GM12878 (cell line): ENCODE results near the gene NCAPD2. TPM values are rescaled to one million over a fixed set of nuclear protein-coding genes. Genes with fewer than 3 reads are reported as not detected.

Experiments
- ATAC-seq: fragments of 200-7000 bp; cut with Tn5 transposase; 3 replicates; pipeline ENCODE4 v1.9.1; 2020; ENCODE audit warnings: mild to moderate bottlenecking, moderate library complexity
- BruUV-seq: library from RNA; stranded (reverse); fragments of 400-500 nt; replicated peaks from 2 replicates; lab custom pipeline; 2021; lab: Mats Ljungman, UMichigan
- CTCF ChIA-PET: fragments of 300-600 bp; sonication (Branson Sonifier 250); formaldehyde crosslinking; extraction: SDS; loops from one replicate; lab custom pipeline; 2021; ENCODE audit warnings: inconsistent platforms; lab: Yijun Ruan, JAX
- POLR2A ChIA-PET: fragments of 350-600 bp; formaldehyde crosslinking; extraction: SDS; loops from one replicate; lab custom pipeline; 2021; ENCODE audit warnings: inconsistent platforms; lab: Charles Lee
- RAD21 ChIA-PET: fragments of 300-600 bp; sonication (Branson Sonifier 250); formaldehyde crosslinking; loops from one replicate; lab custom pipeline; 2023; ENCODE audit warnings: antibody characterized with exemption; ENCODE audit not compliant: unreplicated experiment; lab: Charles Lee
- SMC1A ChIA-PET: fragments of 300-600 bp; sonication (Branson Sonifier 250); formaldehyde crosslinking; loops from one replicate; lab custom pipeline; 2023; ENCODE audit not compliant: unreplicated experiment, uncharacterized antibody; lab: Charles Lee
- DNase-seq: peaks from one replicate; pipeline ENCODE4 v3.0.0-alpha.2; 2011; ENCODE audit warnings: low read depth, low spot score
- FAIRE-seq: peaks from 3 replicates; lab custom pipeline; 2011; peaks lifted over from hg19 to GRCh38; lab: Jason Lieb, UNC
- H2AFZ ChIP-seq: 2 replicates; pipeline ENCODE4 v1.6.0; 2011; ENCODE audit warnings: low read depth, low read length, control low read depth; ENCODE audit not compliant: control insufficient read depth
- H3K27ac ChIP-seq: 2 replicates; pipeline ENCODE4 v1.5.1; 2011; ENCODE audit warnings: control low read depth; ENCODE audit not compliant: control insufficient read depth, insufficient read depth
- H3K27me3 ChIP-seq, 2 experiments: replicated peaks in 1 of 2; 2 replicates each; pipeline versions ENCODE4 v1.6.0 to v1.6.1; 2011; ENCODE audit warnings: low read length in 1 of 2; ENCODE audit not compliant: control insufficient read depth in 2 of 2, insufficient read depth in 2 of 2
- H3K36me3 ChIP-seq, 2 experiments: 2 replicates each; pipeline ENCODE4 v1.5.1; 2011; ENCODE audit warnings: low read length in 1 of 2; ENCODE audit not compliant: control insufficient read depth in 2 of 2, insufficient read depth in 2 of 2
- H3K4me1 ChIP-seq: 2 replicates; pipeline ENCODE4 v1.6.1; 2011; ENCODE audit warnings: mild to moderate bottlenecking, low read length, moderate library complexity, mixed read lengths; ENCODE audit not compliant: control insufficient read depth, insufficient read depth
- H3K4me2 ChIP-seq: 2 replicates; pipeline ENCODE4 v1.6.0; 2011; ENCODE audit warnings: control low read depth; ENCODE audit not compliant: control insufficient read depth, insufficient read depth
- H3K4me3 ChIP-seq: fragments of 200-600 bp; sonication (generic); 2 replicates; pipeline ENCODE4 v1.5.1; 2016
- H3K79me2 ChIP-seq: 2 replicates; pipeline ENCODE4 v1.6.0; 2011; ENCODE audit warnings: low read length; ENCODE audit not compliant: control insufficient read depth, insufficient read depth
- H3K9ac ChIP-seq: 2 replicates; pipeline ENCODE4 v1.8.0; 2011; ENCODE audit warnings: low read length, control low read depth, mixed read lengths; ENCODE audit not compliant: control insufficient read depth, insufficient read depth
- H3K9me3 ChIP-seq: replicated peaks from 3 replicates; pipeline ENCODE4 v1.5.1; 2011; ENCODE audit warnings: mild to moderate bottlenecking, low read length; ENCODE audit not compliant: control insufficient read depth, insufficient read depth
- H4K20me1 ChIP-seq: 2 replicates; pipeline ENCODE4 v1.6.0; 2011; ENCODE audit not compliant: control insufficient read depth, insufficient read depth
- HDGF ChIP-seq: fragments of 450-650 bp; IDR thresholded peaks from 2 replicates; pipeline ENCODE4 v1.6.1; 2016; ENCODE audit warnings: antibody characterized with exemption
- WGBS: methylation state at CpG from one replicate; pipeline ENCODE4 v1.1.6; 2016; ENCODE audit warnings: low lambda C conversion rate; ENCODE audit not compliant: insufficient replicate concordance, insufficient coverage; ENCODE audit errors: missing lambda C conversion rate; 5-methylcytosine and 5-hydroxymethylcytosine counted together
- in situ Hi-C: fragments of 300-500 bp; cut with MboI; formaldehyde crosslinking; loops from 9 replicates; pipeline ENCODE4 v1.14.3; 2018; ENCODE audit warnings: mixed read lengths
- intact Hi-C: fragments of 100-400 bp; cut with micrococcal nuclease; formaldehyde crosslinking; loops from one replicate; pipeline ENCODE4 v1.14.2; 2022; ENCODE audit not compliant: unreplicated experiment
- polyA plus RNA-seq, 11 experiments: library from polyadenylated mRNA; depleted of rRNA in 4 of 11; unstranded in 6 of 11; stranded (reverse) in 5 of 11; fragments of >200 nt; fragmentation: Nextera tagmentation in 4 of 11; fragmentation: Illumina TruSeq in 1 of 11; extraction: Ambion mirVana in 4 of 11; extraction: Trizol in 1 of 11; gene quantifications; 1 replicate in 1 of 11; 2 replicates in 10 of 11; pipeline versions ENCODE4 v1.2.1 to v1.2.3, GENCODE V29; 2011 to 2016; ENCODE audit warnings: inconsistent platforms in 2 of 11, missing spikeins in 2 of 11, low read depth in 1 of 11
- total RNA-seq, 4 experiments: library from RNA; depleted of rRNA in 3 of 4; stranded (reverse); fragments of >200 nt in 3 of 4; fragmentation: Illumina TruSeq in 1 of 4; extraction: Trizol in 1 of 4; gene quantifications; 2 replicates each; pipeline versions ENCODE4 v1.2.1 to v1.2.3, GENCODE V29; 2013 to 2021
- TF ChIP-seq, protein P1 (sequence below): fragments of 450-650 bp; IDR thresholded peaks from 2 replicates; pipeline ENCODE4 v1.6.1; 2017; ENCODE audit warnings: mild to moderate bottlenecking, moderate library complexity
- TF ChIP-seq, protein P2 (sequence below): IDR thresholded peaks from 2 replicates; pipeline ENCODE4 v1.6.1; 2011; ENCODE audit warnings: mild to moderate bottlenecking, low read depth, low read length, moderate library complexity; ENCODE audit not compliant: insufficient replicate concordance

Gene NCAPD2
- total and polyA plus RNA-seq, 10 of the 15 experiments (the other 5 are each of a cell fraction or from before 2014, with no cell fraction given) = 24.2 to 160 (median 110) TPM

DNA sequence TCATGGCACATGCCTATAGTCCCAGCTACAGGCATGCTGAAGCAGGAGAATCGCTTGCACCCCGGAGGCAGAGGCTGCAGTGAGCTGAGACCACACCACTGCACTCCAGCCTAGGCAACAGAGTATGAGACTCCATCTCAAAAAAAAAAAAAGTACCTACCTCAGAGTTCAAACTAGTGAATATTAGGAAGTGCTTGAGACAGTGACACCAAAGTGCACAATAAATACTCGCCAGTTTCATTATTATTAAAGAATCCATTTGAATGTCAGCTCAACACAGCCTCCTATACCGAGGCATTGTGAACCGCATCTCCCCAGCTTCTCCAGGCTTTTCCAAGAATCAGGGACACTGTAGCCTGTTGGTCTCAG, 45.4 kb downstream of the NCAPD2 start:
- Histone ChIP-seq H3K9me3 (no peaks in the 10 kb centered on the region), H3K79me2 (peaks cover 42% of the 10 kb centered on the region), H2AFZ (no peak overlapping the region), H3K27ac (no peak overlapping the region), H3K36me3 (peaks cover 24 to 30% of the 10 kb centered on the region in 2 experiments; a peak in 3 of 4 replicates), H3K4me1 (peaks cover 26% of the 10 kb centered on the region), H3K4me3 (no peak overlapping the region), H3K9ac (no peak overlapping the region), H3K27me3 (no peaks in the 10 kb centered on the region), H3K4me2 (peak overlapping the region; percentile 12; the same call in 1 of the 2 replicates), H4K20me1 (peaks cover 24% of the 10 kb centered on the region)
- peak; percentile 0; the same call in 1 of the 3 replicates for ATAC-seq
- intact Hi-C loops (loop anchor here (1.0 to 5.0 kb wide), 2 partner anchors 72 to 116 kb away; no protein-coding TSS in a partner anchor), in situ Hi-C loops (no loop called here)
- ChIA-PET SMC1A (interaction anchor here (0.6 to 7.9 kb wide), 18 partner anchors 13 to 216 kb away, joined by 3 to 83 read pairs (median 4); partner anchors contain the start of genes TAPBPL and VAMP1), CTCF (interaction anchor here (0.6 to 7.7 kb wide), 33 partner anchors 8 to 1390 kb away, joined by 3 to 91 read pairs (median 5); partner anchors contain the start of genes IFFO1, MRPL51, NOP2 and TAPBPL), POLR2A (interaction anchor here (0.8 to 4.3 kb wide), 9 partner anchors 10 to 114 kb away, joined by 3 to 19 read pairs (median 4); partner anchors contain the start of genes MRPL51, TAPBPL and VAMP1), RAD21 (interaction anchor here (0.7 to 6.9 kb wide), 15 partner anchors 14 to 253 kb away, joined by 3 to 67 read pairs (median 7); partner anchors contain the start of genes MLF2, TAPBPL, VAMP1 and ZNF384)
- DNase-seq = no peak
- no TSS peak for BruUV-seq
- TF ChIP-seq, protein P1, sequence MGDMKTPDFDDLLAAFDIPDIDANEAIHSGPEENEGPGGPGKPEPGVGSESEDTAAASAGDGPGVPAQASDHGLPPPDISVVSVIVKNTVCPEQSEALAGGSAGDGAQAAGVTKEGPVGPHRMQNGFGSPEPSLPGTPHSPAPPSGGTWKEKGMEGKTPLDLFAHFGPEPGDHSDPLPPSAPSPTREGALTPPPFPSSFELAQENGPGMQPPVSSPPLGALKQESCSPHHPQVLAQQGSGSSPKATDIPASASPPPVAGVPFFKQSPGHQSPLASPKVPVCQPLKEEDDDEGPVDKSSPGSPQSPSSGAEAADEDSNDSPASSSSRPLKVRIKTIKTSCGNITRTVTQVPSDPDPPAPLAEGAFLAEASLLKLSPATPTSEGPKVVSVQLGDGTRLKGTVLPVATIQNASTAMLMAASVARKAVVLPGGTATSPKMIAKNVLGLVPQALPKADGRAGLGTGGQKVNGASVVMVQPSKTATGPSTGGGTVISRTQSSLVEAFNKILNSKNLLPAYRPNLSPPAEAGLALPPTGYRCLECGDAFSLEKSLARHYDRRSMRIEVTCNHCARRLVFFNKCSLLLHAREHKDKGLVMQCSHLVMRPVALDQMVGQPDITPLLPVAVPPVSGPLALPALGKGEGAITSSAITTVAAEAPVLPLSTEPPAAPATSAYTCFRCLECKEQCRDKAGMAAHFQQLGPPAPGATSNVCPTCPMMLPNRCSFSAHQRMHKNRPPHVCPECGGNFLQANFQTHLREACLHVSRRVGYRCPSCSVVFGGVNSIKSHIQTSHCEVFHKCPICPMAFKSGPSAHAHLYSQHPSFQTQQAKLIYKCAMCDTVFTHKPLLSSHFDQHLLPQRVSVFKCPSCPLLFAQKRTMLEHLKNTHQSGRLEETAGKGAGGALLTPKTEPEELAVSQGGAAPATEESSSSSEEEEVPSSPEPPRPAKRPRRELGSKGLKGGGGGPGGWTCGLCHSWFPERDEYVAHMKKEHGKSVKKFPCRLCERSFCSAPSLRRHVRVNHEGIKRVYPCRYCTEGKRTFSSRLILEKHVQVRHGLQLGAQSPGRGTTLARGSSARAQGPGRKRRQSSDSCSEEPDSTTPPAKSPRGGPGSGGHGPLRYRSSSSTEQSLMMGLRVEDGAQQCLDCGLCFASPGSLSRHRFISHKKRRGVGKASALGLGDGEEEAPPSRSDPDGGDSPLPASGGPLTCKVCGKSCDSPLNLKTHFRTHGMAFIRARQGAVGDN = no peak
- 0 out of 2 replicates have a peak, but pooled peaks have one; percentile 15 for TF ChIP-seq HDGF
- TF ChIP-seq, protein P2, sequence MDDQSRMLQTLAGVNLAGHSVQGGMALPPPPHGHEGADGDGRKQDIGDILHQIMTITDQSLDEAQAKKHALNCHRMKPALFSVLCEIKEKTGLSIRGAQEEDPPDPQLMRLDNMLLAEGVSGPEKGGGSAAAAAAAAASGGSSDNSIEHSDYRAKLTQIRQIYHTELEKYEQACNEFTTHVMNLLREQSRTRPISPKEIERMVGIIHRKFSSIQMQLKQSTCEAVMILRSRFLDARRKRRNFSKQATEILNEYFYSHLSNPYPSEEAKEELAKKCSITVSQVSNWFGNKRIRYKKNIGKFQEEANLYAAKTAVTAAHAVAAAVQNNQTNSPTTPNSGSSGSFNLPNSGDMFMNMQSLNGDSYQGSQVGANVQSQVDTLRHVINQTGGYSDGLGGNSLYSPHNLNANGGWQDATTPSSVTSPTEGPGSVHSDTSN = peak; percentile 5
- 33% methylated on average over 5 of the region's 5 CpGs for WGBS
- FAIRE-seq = no peak
